Activated CD8-positive, alpha-beta memory T cell treated with anti-CD3 and anti-CD28 coated beads for 4 hours (primary cell): ENCODE measurements around the gene GNL3.
"Not testable (repeated sequence)": the region's sequence is repeated elsewhere in the genome, so short reads cannot be mapped to it uniquely, and the experiment has no call there.

ENCODE experiments used
- DNase-seq, 2 donors: peaks; one replicate each; pipeline ENCODE4 v3.0.0-alpha.2; 2020; ENCODE audit warnings: low read depth in 2 of 2

GNL3 gene

DNA sequence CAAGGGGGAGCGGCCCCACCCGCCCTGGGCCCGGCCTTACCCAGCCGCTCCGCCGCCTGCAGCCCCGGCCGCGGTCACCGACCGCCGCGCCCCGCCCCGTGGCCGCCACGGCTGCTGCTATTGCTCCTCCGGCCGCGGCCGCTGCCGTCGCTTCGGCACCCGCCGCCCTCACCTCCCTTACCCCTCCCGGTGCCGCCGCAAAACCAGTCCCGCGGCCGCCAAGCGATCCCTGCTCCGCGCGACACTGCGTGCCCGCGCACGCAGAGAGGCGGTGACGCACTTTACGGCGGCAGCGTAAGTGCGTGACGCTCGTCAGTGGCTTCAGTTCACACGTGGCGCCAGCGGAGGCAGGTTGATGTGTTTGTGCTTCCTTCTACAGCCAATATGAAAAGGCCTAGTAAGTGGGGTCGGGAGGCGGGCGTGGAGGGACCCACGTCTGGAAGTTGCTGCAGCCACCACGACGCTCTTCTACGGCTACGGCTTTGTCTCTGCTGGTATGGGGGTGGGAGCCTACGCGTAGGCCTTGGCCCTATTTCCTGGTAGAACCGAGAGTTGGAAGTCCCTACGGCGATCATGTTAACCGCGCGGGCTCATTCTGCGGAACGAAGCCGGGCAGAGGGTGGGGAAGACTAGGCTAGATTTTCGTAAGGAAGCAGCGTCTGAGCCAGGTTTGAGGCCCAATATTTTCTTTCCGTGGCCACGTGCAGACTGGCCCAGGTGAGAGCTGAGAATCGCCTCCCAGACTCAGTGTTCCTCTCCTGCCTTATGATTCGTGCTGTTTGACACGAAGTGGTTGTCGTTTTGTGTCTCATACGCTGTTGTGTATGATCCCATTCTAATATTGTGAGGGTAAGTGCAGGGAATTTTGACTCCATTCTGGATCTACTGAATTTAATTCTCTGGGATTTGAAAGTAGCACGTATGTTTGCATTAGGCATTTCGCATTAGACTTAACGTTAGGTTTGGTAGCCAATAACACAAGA, at the start of gene GNL3, which contains the start of gene PBRM1:
Gene GNL3 (plus strand): TSS at position 324 of the 983 bp plus-strand sequence. CDS start 61 bp downstream, at position 385.
Gene PBRM1 (minus strand): TSS at position 205 of the 983 bp plus-strand sequence.
- DNase-seq: peak; percentile 81 to 86

- DNase-seq: no peak
These were observed 49.2 kb upstream of the GNL3 start for GRCh38 chr3:52636673-52637072.

DNA sequence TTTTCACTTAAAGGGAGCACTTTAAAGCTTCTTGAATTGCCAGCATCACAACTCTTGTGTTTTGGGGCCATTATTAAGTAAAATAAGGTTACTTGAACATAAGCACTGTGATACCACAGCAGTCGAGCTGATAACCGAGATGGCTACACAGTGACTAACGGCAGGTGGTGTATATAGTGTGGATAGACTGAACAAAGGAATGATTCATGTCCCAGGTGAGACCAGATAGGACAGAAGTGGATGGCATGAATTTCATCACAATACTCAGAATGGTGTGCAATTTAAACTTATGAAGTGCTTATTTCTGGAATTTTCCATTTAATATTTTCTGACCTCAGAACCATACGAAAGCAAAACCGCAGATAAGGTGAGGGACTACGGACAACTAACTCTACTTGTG, 40.3 kb upstream of the GNL3 start:
- DNase-seq: no peak

DNA sequence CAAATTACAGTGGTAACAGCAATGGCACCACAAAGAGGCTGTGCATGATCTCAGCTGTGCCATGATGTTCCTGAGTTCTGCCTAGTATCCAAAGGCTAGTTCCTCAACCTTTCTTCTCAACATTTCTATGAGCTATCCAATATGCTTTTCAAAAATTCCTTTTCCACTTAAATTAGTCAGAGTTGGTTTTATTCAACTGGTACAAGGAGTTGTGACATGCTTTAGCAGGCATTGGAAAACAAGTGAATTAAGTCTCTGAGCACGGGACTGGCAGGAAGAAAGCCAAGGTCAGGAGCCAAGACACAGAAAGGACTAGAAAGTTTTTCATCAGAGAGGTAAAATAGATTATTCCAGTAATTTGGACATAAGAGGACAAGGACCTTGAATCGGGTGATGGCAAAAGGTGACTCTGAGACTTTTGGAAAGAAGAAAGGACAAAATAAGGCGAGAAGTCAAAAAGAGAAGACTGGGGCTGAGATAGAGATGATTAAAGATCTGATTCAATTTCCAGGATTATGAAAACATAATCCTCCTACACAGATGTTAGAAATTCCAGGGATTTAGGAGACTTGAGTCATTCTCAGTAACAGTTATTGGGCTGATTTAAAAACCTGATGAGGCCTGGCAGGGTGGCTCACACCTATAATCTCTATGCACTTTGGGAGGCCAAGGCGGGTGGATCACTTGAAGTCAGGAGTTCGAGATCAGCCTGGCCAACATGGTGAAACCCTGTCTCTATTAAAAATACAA, 36.2 kb upstream of the GNL3 start:
- no peak for DNase-seq

DNA sequence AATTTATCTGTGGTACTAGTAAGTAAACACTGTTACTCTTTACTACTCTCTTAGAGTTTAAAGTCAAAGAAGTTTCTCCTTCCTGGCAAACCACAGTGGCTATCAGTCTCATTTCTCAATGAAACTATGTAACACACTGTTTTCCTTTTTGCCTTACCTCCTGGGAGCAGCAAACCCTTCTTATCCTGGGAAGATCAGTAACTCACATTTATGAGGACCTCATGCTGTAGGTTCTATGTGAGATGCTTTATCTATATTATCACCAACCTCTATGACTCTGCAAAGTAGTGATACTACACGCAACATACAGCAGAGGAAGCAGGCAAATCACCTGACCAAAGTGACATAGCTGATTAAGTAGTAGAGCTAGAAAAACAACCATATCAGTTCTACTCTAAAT, 35.4 kb upstream of the GNL3 start:
- DNase-seq: no peak

DNA sequence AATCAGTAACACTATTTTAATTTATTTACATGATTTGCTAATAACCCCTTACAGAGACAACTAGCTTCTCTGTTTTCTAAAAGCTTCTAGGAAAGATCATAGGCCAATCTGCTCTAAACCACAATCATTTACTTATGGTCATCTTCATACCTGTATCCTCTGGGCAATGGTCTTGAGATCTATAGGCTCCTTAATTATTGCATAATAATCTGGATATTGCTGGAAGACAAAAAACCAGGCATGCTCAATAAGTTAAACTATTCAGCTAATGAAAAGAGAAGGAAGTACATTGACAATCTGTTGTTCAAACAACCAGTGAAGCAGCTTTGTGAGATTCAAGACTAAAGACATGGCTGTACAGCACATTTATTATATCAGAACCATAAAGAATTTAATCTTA, 34.2 kb upstream of the GNL3 start:
- no peak for DNase-seq

- DNase-seq: no peak
These were observed 29.9 kb upstream of the GNL3 start for GRCh38 chr3:52655895-52656294.

DNA sequence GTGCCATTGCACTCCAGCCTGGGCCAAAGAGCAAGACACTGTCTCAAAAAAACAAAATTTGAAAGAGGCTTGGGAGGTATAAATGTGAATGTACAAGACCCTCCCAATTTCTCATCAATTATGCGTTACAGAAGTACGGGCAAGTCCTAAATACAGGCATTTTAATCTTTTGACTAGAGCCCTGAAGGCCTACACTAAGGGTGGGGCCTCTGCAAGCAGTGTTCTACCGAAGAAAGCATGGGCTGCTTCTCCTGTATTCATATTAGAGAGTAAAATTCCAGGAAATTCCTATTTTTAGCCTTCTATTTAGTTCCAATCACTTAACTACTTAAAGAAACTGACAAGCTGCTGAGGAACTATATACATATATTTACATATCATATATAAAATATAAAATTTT, 25.8 kb upstream of the GNL3 start:
- DNase-seq: no peak

GRCh38 chr3:52663098-52663497, 22.7 kb upstream of the GNL3 start:
- DNase-seq: no peak

DNA sequence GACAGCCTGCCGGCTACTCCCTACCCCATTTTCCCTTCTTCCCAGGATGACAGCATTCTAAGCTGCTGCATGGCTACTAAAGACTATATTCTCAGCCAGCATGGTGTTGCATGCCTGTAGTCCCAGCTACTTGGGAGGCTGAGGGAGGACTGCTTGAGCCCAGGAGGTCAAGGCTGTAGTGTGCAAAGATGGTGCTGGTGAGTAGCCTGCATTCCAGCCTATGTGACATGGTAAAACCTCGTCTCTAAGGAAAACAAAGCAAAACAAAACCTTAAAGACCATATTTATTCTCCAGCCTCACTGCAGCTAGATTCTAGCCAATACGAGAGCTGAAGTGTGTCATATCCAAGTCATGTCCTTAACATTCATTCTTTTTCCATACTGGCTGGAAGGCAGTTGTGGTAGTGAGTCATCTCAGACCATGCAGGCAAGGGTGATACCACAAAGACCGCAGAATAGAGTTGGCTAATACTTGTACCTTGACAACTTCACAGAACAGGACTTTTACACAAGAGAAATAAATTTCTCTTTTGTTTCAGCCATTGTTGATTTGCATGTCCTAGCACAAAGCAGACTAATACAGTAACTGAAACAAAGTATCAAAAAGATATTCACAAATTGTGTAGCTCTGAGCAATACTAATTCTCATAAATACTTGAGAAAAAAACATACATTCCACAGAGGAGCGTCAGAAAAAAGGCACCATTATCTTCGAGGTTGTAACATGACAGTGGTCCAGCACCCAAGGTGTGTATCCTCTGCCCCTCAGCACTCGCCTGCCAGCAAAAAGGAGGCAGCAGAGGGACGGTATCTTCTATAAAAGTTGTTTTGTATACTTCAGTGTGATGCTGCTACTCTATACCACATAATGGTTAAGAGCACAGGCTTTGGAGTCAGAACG, 15.0 kb upstream of the GNL3 start:
- DNase-seq: peak in 1 of 2 donors; percentile 13

GRCh38 chr3:52671676-52672075, 14.2 kb upstream of the GNL3 start:
- no peak for DNase-seq

DNA sequence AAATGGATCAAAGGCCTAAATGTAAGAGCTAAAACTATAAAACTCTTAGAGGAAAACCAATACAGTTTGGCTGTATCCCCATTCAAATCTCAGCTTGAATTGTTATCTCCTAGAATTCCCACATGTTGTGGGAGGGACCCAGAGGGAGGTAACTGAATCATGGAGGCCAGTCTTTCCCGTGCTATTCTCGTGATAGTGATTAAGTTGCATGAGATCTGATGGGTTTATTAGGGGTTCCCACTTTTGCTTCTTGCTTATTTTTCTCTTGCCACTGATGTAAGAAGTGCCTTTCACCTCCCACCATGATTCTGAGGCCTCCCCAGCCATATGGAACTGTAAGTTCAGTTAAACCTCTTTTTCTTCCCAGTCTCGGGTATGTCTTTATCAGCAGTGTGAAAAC, 9.6 kb upstream of the GNL3 start:
- DNase-seq: not testable (repeated sequence)

GRCh38 chr3:52678265-52679198, 7.3 kb upstream of the GNL3 start:
- no peak for DNase-seq

DNA sequence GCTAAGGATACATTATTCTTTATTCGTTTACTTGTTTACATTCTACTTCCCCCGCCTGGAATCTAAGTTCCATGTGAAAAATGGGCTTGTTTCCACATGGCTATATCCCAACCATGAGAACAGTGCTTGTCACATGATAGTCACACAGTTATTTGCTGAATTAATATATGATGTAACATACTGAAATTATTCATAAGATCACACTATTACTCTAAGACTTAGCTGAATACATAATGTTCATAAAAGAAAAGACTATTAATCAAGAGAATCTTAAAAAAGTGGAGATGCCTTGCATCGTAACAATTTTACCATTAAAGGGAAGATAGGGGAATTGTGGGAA, 6.7 kb upstream of the GNL3 start:
- DNase-seq: no peak

DNA sequence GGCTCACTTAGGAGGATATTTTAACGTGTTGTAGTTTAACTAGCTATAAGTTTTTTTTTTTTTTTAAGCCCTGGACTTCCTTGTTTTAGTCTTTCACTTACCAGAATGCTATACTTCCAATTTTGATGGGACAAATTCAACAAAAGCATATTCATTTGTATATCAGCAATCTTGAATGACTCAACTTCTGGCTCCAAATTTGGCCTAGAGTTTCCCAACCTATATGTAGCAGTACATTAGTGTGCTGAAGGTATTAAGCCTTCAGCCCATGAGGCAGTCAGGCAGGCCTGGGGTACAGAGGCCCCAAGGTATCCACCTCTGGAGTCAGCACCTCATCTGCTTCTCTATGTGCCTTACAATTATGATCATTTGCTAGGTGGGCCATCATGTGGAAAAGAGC, 6.0 kb upstream of the GNL3 start:
- DNase-seq: no peak

GRCh38 chr3:52681596-52681995, 4.2 kb upstream of the GNL3 start:
- no peak for DNase-seq

DNA sequence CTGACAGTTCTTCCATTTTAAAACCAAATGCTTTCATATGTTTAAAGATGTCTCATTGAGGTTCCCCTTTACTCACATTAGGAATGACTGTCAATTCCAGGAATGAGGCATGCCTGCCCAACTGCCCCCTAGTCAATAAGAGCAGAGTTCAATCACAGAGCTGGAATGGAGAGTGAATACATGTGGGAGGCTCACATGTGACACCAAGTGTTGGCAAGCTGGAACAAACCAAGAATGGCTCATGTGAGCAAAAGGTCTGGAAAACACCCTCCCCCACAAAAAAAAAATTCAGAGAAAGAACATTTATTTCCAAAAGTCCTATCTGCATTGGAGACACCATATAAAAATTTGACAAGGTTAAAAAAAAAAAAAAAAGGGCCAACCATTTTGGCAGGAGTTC, 3.8 kb upstream of the GNL3 start:
- DNase-seq: no peak

GRCh38 chr3:52683611-52684010, 2.2 kb upstream of the GNL3 start:
- no peak for DNase-seq

DNA sequence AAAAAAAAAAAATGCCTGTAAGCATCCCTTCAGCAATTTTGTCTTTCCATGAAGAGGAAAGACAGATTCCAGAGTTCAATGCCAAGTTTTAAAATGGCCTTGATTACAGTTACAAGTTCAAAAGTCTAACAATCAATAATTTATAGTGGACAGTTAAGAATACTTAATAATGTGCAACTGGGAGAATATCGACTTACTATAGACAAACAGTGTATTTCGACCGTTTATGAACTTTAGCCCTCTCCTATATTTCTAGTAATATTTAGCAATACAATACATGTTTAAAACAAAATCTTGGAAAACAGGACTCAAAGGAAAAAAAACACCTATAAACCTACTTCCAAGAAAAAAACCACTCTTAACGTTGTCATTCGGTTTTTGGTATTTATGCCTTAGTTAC, 1.6 kb upstream of the GNL3 start:
- DNase-seq: no peak

- peak; percentile 42 to 50 for DNase-seq
These were observed 535 bp upstream of the GNL3 start for GRCh38 chr3:52685285-52685708.

DNA sequence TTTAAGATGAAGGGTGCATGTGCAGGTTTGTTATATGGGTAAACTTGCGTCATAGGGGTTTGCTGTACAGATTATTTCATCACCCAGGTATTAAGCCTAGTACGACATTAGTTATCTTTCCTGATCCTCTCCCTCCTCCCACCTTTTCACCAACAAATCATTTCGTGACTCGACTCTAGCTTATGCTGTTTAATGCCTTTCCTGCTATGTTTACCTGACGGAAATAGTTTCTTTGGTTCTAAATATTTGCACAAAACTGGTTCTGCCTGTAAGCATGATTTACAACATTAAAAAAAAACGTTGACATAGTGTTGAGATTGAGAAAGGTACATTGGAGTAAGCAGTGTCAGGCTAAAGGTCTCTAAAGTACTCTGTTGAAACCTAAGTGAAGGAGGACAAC, 2.4 kb downstream of the GNL3 start:
- DNase-seq: no peak
